ENCODE data around the gene DCDC2B. TPM values are rescaled to one million over a fixed set of nuclear protein-coding genes. Genes with fewer than 3 reads are reported as not detected.

Gene DCDC2B
- total and polyA plus RNA-seq, 9 of the 15 experiments (the other 6 are each of a cell fraction or from before 2014, with no cell fraction given): not detected

DNA sequence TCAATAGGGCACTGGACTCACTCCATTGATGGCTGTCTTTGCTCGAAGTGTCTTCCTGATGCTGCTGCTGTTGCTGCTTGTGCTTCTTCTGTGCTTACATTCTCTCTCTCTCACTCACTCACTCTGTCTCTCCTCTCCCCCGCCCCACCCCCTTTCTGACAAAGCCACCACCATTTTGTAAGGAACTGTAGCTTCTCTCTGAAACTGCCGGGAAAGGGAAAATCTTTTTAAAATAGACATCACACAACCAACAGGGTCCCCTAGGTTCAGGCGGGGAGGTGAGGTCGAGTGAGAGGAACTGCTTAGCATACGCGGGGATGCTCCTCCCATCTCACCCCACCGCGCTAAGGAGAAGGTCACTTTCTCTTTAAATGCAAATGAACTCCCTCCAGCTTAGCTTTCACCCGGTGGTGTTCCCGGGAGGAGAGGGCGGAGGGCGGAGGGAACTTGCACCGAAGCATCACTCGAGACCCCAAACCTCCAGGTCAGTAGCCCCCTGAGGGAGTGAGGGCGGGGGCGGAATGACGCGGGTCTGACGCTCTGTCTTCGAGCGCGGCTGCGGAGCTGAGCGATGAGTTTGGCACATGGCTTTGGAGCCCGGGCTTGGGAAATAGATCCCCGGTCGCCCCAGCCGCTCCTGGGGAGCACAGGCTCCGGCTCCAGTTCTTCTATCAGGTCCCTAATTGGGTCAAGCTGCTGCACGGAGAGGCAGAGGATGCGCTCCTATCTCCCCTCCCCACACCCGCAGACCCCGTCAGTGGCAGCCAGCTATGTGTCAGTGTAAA lies 8.5 kb upstream of the DCDC2B start, which contains the start of gene CCDC28B (continued):
- TF ChIP-seq RBM17 (IDR thresholded peaks at IDR 0.05; ENCODE audit: borderline replicate concordance, low read depth, low read length) (no peak), ZNF77 (CRISPR knock-in tag; IDR thresholded peaks at IDR 0.05) (no peak), TAF1 (IDR thresholded peaks at IDR 0.05; ENCODE audit: control insufficient read depth, extremely low read depth, insufficient read depth, low read length, severe bottlenecking) (peak; percentile 39), TAF15 (IDR thresholded peaks at IDR 0.05; ENCODE audit: low read depth, low read length) (no peak), ZNF766 (CRISPR knock-in tag; conservative IDR thresholded peaks at IDR 0.05) (0 out of 2 replicates have a peak, but pooled peaks have one; percentile 20), TOE1 (IDR thresholded peaks at IDR 0.05; ENCODE audit: borderline replicate concordance) (peak; percentile 76; the same call in 1 of the 2 replicates), TOE1 (CRISPR knock-in tag; IDR thresholded peaks at IDR 0.05; ENCODE audit: borderline replicate concordance, low read depth) (no peak), CCAR2 (IDR thresholded peaks at IDR 0.05; ENCODE audit: low read depth, low read length) (no peak), NBN (IDR thresholded peaks at IDR 0.05; ENCODE audit: low read depth) (peak; percentile 49; the same call in 1 of the 2 replicates), PML (IDR thresholded peaks at IDR 0.05; ENCODE audit: low read length) (no peak), CBFA2T2 (conservative IDR thresholded peaks at IDR 0.05) (no peak), DMBX1 (CRISPR knock-in tag; IDR thresholded peaks at IDR 0.05; ENCODE audit: borderline replicate concordance) (no peak), TCF3 (CRISPR knock-in tag; IDR thresholded peaks at IDR 0.05) (no peak), ZNF561 (CRISPR knock-in tag; conservative IDR thresholded peaks at IDR 0.05) (no peak), CEBPB (tag; IDR thresholded peaks at IDR 0.05) (no peak)
- TF ChIP-seq, protein P1, sequence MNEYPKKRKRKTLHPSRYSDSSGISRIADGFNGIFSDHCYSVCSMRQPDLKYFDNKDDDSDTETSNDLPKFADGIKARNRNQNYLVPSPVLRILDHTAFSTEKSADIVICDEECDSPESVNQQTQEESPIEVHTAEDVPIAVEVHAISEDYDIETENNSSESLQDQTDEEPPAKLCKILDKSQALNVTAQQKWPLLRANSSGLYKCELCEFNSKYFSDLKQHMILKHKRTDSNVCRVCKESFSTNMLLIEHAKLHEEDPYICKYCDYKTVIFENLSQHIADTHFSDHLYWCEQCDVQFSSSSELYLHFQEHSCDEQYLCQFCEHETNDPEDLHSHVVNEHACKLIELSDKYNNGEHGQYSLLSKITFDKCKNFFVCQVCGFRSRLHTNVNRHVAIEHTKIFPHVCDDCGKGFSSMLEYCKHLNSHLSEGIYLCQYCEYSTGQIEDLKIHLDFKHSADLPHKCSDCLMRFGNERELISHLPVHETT (CRISPR knock-in tag; conservative IDR thresholded peaks at IDR 0.05 in 1 of 2, IDR thresholded peaks at IDR 0.05 in 1 of 2): no peak; a peak in 2 of 4 replicates
- TF ChIP-seq, protein P2, sequence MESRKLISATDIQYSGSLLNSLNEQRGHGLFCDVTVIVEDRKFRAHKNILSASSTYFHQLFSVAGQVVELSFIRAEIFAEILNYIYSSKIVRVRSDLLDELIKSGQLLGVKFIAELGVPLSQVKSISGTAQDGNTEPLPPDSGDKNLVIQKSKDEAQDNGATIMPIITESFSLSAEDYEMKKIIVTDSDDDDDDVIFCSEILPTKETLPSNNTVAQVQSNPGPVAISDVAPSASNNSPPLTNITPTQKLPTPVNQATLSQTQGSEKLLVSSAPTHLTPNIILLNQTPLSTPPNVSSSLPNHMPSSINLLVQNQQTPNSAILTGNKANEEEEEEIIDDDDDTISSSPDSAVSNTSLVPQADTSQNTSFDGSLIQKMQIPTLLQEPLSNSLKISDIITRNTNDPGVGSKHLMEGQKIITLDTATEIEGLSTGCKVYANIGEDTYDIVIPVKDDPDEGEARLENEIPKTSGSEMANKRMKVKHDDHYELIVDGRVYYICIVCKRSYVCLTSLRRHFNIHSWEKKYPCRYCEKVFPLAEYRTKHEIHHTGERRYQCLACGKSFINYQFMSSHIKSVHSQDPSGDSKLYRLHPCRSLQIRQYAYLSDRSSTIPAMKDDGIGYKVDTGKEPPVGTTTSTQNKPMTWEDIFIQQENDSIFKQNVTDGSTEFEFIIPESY (CRISPR knock-in tag; IDR thresholded peaks at IDR 0.05): peak; percentile 66; the same call in 1 of the 2 replicates
- TF ChIP-seq, protein P3, sequence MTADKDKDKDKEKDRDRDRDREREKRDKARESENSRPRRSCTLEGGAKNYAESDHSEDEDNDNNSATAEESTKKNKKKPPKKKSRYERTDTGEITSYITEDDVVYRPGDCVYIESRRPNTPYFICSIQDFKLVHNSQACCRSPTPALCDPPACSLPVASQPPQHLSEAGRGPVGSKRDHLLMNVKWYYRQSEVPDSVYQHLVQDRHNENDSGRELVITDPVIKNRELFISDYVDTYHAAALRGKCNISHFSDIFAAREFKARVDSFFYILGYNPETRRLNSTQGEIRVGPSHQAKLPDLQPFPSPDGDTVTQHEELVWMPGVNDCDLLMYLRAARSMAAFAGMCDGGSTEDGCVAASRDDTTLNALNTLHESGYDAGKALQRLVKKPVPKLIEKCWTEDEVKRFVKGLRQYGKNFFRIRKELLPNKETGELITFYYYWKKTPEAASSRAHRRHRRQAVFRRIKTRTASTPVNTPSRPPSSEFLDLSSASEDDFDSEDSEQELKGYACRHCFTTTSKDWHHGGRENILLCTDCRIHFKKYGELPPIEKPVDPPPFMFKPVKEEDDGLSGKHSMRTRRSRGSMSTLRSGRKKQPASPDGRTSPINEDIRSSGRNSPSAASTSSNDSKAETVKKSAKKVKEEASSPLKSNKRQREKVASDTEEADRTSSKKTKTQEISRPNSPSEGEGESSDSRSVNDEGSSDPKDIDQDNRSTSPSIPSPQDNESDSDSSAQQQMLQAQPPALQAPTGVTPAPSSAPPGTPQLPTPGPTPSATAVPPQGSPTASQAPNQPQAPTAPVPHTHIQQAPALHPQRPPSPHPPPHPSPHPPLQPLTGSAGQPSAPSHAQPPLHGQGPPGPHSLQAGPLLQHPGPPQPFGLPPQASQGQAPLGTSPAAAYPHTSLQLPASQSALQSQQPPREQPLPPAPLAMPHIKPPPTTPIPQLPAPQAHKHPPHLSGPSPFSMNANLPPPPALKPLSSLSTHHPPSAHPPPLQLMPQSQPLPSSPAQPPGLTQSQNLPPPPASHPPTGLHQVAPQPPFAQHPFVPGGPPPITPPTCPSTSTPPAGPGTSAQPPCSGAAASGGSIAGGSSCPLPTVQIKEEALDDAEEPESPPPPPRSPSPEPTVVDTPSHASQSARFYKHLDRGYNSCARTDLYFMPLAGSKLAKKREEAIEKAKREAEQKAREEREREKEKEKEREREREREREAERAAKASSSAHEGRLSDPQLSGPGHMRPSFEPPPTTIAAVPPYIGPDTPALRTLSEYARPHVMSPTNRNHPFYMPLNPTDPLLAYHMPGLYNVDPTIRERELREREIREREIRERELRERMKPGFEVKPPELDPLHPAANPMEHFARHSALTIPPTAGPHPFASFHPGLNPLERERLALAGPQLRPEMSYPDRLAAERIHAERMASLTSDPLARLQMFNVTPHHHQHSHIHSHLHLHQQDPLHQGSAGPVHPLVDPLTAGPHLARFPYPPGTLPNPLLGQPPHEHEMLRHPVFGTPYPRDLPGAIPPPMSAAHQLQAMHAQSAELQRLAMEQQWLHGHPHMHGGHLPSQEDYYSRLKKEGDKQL (CRISPR knock-in tag; IDR thresholded peaks at IDR 0.05; ENCODE audit: borderline replicate concordance): no peak

All from K562 (cell line).